B cell (primary cell): ENCODE measurements around the gene TRIM41.
"Not testable (repeated sequence)": the region's sequence is repeated elsewhere in the genome, so short reads cannot be mapped to it uniquely, and the experiment has no call there.

ENCODE experiments used
- EZH2 ChIP-seq: IDR thresholded peaks from 2 replicates; pipeline ENCODE4 v1.6.1; 2012; ENCODE audit warnings: borderline replicate concordance, low read depth, mild to moderate bottlenecking, moderate library complexity, low read length; ENCODE audit not compliant: insufficient read depth, poor library complexity, severe bottlenecking
- TF ChIP-seq, protein P1 (sequence below): fragments of 200-600 bp; IDR thresholded peaks from one replicate; pipeline ENCODE4 v1.8.0; 2022; ENCODE audit warnings: antibody characterized with exemption, mild to moderate bottlenecking

DNA sequence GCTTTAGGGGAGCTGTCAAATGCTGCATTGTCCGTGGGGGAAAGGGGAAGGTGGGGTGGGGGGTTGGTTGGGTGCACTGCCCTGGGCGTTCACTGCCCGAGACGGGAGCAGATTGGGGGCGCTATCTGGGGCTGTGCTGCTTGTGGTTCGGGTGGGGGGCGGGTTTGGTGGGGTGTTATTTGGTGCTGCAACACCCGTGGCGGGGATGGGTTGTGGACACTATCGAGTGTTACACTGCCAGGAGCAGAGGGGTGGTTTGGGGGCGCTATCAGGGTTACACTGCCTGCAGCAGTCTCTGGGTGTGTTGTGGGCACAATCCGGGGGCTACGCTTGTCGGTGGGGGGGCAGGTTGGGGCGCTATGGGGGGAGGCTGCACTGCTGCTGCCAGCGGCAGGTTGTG is 59.3 kb downstream of the TRIM41 start:
- TF ChIP-seq, protein P1, sequence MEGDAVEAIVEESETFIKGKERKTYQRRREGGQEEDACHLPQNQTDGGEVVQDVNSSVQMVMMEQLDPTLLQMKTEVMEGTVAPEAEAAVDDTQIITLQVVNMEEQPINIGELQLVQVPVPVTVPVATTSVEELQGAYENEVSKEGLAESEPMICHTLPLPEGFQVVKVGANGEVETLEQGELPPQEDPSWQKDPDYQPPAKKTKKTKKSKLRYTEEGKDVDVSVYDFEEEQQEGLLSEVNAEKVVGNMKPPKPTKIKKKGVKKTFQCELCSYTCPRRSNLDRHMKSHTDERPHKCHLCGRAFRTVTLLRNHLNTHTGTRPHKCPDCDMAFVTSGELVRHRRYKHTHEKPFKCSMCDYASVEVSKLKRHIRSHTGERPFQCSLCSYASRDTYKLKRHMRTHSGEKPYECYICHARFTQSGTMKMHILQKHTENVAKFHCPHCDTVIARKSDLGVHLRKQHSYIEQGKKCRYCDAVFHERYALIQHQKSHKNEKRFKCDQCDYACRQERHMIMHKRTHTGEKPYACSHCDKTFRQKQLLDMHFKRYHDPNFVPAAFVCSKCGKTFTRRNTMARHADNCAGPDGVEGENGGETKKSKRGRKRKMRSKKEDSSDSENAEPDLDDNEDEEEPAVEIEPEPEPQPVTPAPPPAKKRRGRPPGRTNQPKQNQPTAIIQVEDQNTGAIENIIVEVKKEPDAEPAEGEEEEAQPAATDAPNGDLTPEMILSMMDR, result not testable (repeated sequence)
- not testable (repeated sequence) for TF ChIP-seq EZH2
